Measurements from ENCODE around the gene TAF10.

- TF ChIP-seq SIN3A (IDR thresholded peaks at IDR 0.05; ENCODE audit: borderline replicate concordance, insufficient read depth, low read depth, low read length): no peak
- no peak for TF ChIP-seq CTCF (IDR thresholded peaks at IDR 0.05)
- TF ChIP-seq POLR2AphosphoS5 (IDR thresholded peaks at IDR 0.05; ENCODE audit: low read depth, low read length): no peak
- TF ChIP-seq TCF7L2 (IDR thresholded peaks at IDR 0.05; ENCODE audit: low read depth, low read length): no peak
These were observed 16.5 kb upstream of the TAF10 start for GRCh38 chr11:6628526-6628925.
